Upper lobe of left lung (tissue), 4 donors: ENCODE measurements around the gene CHSY1.

Experiments
- CTCF ChIP-seq, 6 experiments: fragments of 450-650 bp in 4 of 6; fragments of 200-600 bp in 2 of 6; sonication (generic) in 2 of 6; IDR thresholded peaks; one replicate each; pipeline ENCODE4 v1.5.1; 2016 to 2019; ENCODE audit warnings: antibody characterized with exemption in 6 of 6
- POLR2AphosphoS5 ChIP-seq, 2 donors: sonication (generic); formaldehyde crosslinking; IDR thresholded peaks; one replicate each; pipeline ENCODE4 v1.5.1; 2017; ENCODE audit warnings: antibody characterized with exemption in 2 of 2

GRCh38 chr15:101167411-101167752, 84.5 kb downstream of the CHSY1 start:
- TF ChIP-seq CTCF (IDR thresholded peaks at IDR 0.05) = no peak
- no peak for TF ChIP-seq POLR2AphosphoS5 (IDR thresholded peaks at IDR 0.05)
